ENCODE data around the gene IRAG1. TPM values are rescaled to one million over a fixed set of nuclear protein-coding genes. Genes with fewer than 3 reads are reported as not detected.
A peak's percentile ranks its signal among the peaks of the same experiment; 100 is the strongest.

IRAG1 gene
- total RNA-seq, 4 donors from 2014 or later, result 4.2 to 44.6 (median 11.8) TPM

- peak overlapping the region in 2 of 4 donors; percentile 3 to 9 for H3K27ac ChIP-seq
- H3K4me3 ChIP-seq, result no peak overlapping the region
- no peak for DNase-seq
- H3K9me3 ChIP-seq, result no peaks in the 10 kb centered on the region
- peaks cover 0 to 13% (median 11%) of the 10 kb centered on the region in 4 donors for H3K4me1 ChIP-seq
- no peaks in the 10 kb centered on the region for H3K27me3 ChIP-seq
- no peak for TF ChIP-seq CTCF (IDR thresholded peaks at IDR 0.05)
- TF ChIP-seq POLR2A (IDR thresholded peaks at IDR 0.05), result no peak
- H3K36me3 ChIP-seq, result no peaks in the 10 kb centered on the region
These were observed 48.3 kb downstream of the IRAG1 start for GRCh38 chr11:10645212-10645795.

Small RNA genes within 50 kb of the gene (small RNA-seq; reads per million reads assigned to genes)
- 0 reads per million in 2 donors for gene RF00019

Other genes with a start within 250 kb of the IRAG1 start
- 10 to 100 TPM; 12.4 to 28.9 (median 17.6) TPM for gene AMPD3, start 238.5 kb downstream of the IRAG1 start, total RNA-seq
- 10 to 100 TPM; 28.1 to 35.1 (median 33.5) TPM for gene RNF141, start 152.6 kb downstream of the IRAG1 start, total RNA-seq
- gene LYVE1, start 125.1 kb downstream of the IRAG1 start, total RNA-seq, result 10 to 100 TPM in 3 of 4 donors, 1 to 10 TPM in 1; 4.1 to 50.3 (median 21.4) TPM
- gene CTR9, start 57.5 kb upstream of the IRAG1 start, total RNA-seq, result 10 to 100 TPM; 15.0 to 31.0 (median 22.4) TPM
- gene EIF4G2, start 115.2 kb upstream of the IRAG1 start, total RNA-seq, result 100 to 1,000 TPM; 339 to 452 (median 371) TPM
- 10 to 100 TPM; 23.8 to 47.0 (median 31.9) TPM for gene ZBED5, start 164.3 kb upstream of the IRAG1 start, total RNA-seq